GM12878 (cell line): Measurements from ENCODE around the gene METAP2. TPM values are rescaled to one million over a fixed set of nuclear protein-coding genes. Genes with fewer than 3 reads are reported as not detected.

Source experiments
- ATAC-seq: fragments of 200-7000 bp; cut with Tn5 transposase; 3 replicates; pipeline ENCODE4 v1.9.1; 2020; ENCODE audit warnings: mild to moderate bottlenecking, moderate library complexity
- BruUV-seq: library from RNA; stranded (reverse); fragments of 400-500 nt; replicated peaks from 2 replicates; lab custom pipeline; 2021; lab: Mats Ljungman, UMichigan
- CTCF ChIA-PET: fragments of 300-600 bp; sonication (Branson Sonifier 250); formaldehyde crosslinking; extraction: SDS; loops from one replicate; lab custom pipeline; 2021; ENCODE audit warnings: inconsistent platforms; lab: Yijun Ruan, JAX
- POLR2A ChIA-PET: fragments of 350-600 bp; formaldehyde crosslinking; extraction: SDS; loops from one replicate; lab custom pipeline; 2021; ENCODE audit warnings: inconsistent platforms; lab: Charles Lee
- RAD21 ChIA-PET: fragments of 300-600 bp; sonication (Branson Sonifier 250); formaldehyde crosslinking; loops from one replicate; lab custom pipeline; 2023; ENCODE audit warnings: antibody characterized with exemption; ENCODE audit not compliant: unreplicated experiment; lab: Charles Lee
- SMC1A ChIA-PET: fragments of 300-600 bp; sonication (Branson Sonifier 250); formaldehyde crosslinking; loops from one replicate; lab custom pipeline; 2023; ENCODE audit not compliant: unreplicated experiment, uncharacterized antibody; lab: Charles Lee
- DNase-seq: peaks from one replicate; pipeline ENCODE4 v3.0.0-alpha.2; 2011; ENCODE audit warnings: low read depth, low spot score
- FAIRE-seq: peaks from 3 replicates; lab custom pipeline; 2011; peaks lifted over from hg19 to GRCh38; lab: Jason Lieb, UNC
- H2AFZ ChIP-seq: 2 replicates; pipeline ENCODE4 v1.6.0; 2011; ENCODE audit warnings: low read depth, low read length, control low read depth; ENCODE audit not compliant: control insufficient read depth
- H3K27ac ChIP-seq: 2 replicates; pipeline ENCODE4 v1.5.1; 2011; ENCODE audit warnings: control low read depth; ENCODE audit not compliant: control insufficient read depth, insufficient read depth
- H3K27me3 ChIP-seq, 2 experiments: replicated peaks in 1 of 2; 2 replicates each; pipeline versions ENCODE4 v1.6.0 to v1.6.1; 2011; ENCODE audit warnings: low read length in 1 of 2; ENCODE audit not compliant: control insufficient read depth in 2 of 2, insufficient read depth in 2 of 2
- H3K36me3 ChIP-seq, 2 experiments: 2 replicates each; pipeline ENCODE4 v1.5.1; 2011; ENCODE audit warnings: low read length in 1 of 2; ENCODE audit not compliant: control insufficient read depth in 2 of 2, insufficient read depth in 2 of 2
- H3K4me1 ChIP-seq: 2 replicates; pipeline ENCODE4 v1.6.1; 2011; ENCODE audit warnings: mild to moderate bottlenecking, low read length, moderate library complexity, mixed read lengths; ENCODE audit not compliant: control insufficient read depth, insufficient read depth
- H3K4me2 ChIP-seq: 2 replicates; pipeline ENCODE4 v1.6.0; 2011; ENCODE audit warnings: control low read depth; ENCODE audit not compliant: control insufficient read depth, insufficient read depth
- H3K4me3 ChIP-seq: fragments of 200-600 bp; sonication (generic); 2 replicates; pipeline ENCODE4 v1.5.1; 2016
- H3K79me2 ChIP-seq: 2 replicates; pipeline ENCODE4 v1.6.0; 2011; ENCODE audit warnings: low read length; ENCODE audit not compliant: control insufficient read depth, insufficient read depth
- H3K9ac ChIP-seq: 2 replicates; pipeline ENCODE4 v1.8.0; 2011; ENCODE audit warnings: low read length, control low read depth, mixed read lengths; ENCODE audit not compliant: control insufficient read depth, insufficient read depth
- H3K9me3 ChIP-seq: replicated peaks from 3 replicates; pipeline ENCODE4 v1.5.1; 2011; ENCODE audit warnings: mild to moderate bottlenecking, low read length; ENCODE audit not compliant: control insufficient read depth, insufficient read depth
- H4K20me1 ChIP-seq: 2 replicates; pipeline ENCODE4 v1.6.0; 2011; ENCODE audit not compliant: control insufficient read depth, insufficient read depth
- ASH2L ChIP-seq: fragments of 300-600, 200-600 bp; sonication (generic); IDR thresholded peaks from 2 replicates; pipeline ENCODE4 v1.6.1; 2017; ENCODE audit warnings: low read depth, mild to moderate bottlenecking, borderline replicate concordance
- HDGF ChIP-seq: fragments of 450-650 bp; IDR thresholded peaks from 2 replicates; pipeline ENCODE4 v1.6.1; 2016; ENCODE audit warnings: antibody characterized with exemption
- MYB ChIP-seq: fragments of 150-350 bp; IDR thresholded peaks from 2 replicates; pipeline ENCODE4 v1.6.1; 2014; ENCODE audit warnings: mild to moderate bottlenecking, low read depth, low read length, borderline replicate concordance
- PAX5 ChIP-seq: IDR thresholded peaks from 2 replicates; pipeline ENCODE4 v1.6.1; 2011; ENCODE audit warnings: low read depth, low read length, borderline replicate concordance
- RUNX3 ChIP-seq: IDR thresholded peaks from 2 replicates; pipeline ENCODE4 v1.6.1; 2012; ENCODE audit warnings: low read length, inconsistent platforms
- SP1 ChIP-seq: IDR thresholded peaks from one replicate; pipeline ENCODE4 v1.6.1; 2011; ENCODE audit warnings: low read depth, low read length
- SUZ12 ChIP-seq: fragments of 200-600 bp; sonication (generic); IDR thresholded peaks from one replicate; pipeline ENCODE4 v1.6.1; 2018; ENCODE audit warnings: antibody characterized with exemption, mild to moderate bottlenecking; ENCODE audit not compliant: unreplicated experiment
- WGBS: methylation state at CpG from one replicate; pipeline ENCODE4 v1.1.6; 2016; ENCODE audit warnings: low lambda C conversion rate; ENCODE audit not compliant: insufficient replicate concordance, insufficient coverage; ENCODE audit errors: missing lambda C conversion rate; 5-methylcytosine and 5-hydroxymethylcytosine counted together
- in situ Hi-C: fragments of 300-500 bp; cut with MboI; formaldehyde crosslinking; loops from 9 replicates; pipeline ENCODE4 v1.14.3; 2018; ENCODE audit warnings: mixed read lengths
- intact Hi-C: fragments of 100-400 bp; cut with micrococcal nuclease; formaldehyde crosslinking; loops from one replicate; pipeline ENCODE4 v1.14.2; 2022; ENCODE audit not compliant: unreplicated experiment
- polyA plus RNA-seq, 11 experiments: library from polyadenylated mRNA; depleted of rRNA in 4 of 11; unstranded in 6 of 11; stranded (reverse) in 5 of 11; fragments of >200 nt; fragmentation: Nextera tagmentation in 4 of 11; fragmentation: Illumina TruSeq in 1 of 11; extraction: Ambion mirVana in 4 of 11; extraction: Trizol in 1 of 11; gene quantifications; 1 replicate in 1 of 11; 2 replicates in 10 of 11; pipeline versions ENCODE4 v1.2.1 to v1.2.3, GENCODE V29; 2011 to 2016; ENCODE audit warnings: inconsistent platforms in 2 of 11, missing spikeins in 2 of 11, low read depth in 1 of 11
- total RNA-seq, 4 experiments: library from RNA; depleted of rRNA in 3 of 4; stranded (reverse); fragments of >200 nt in 3 of 4; fragmentation: Illumina TruSeq in 1 of 4; extraction: Trizol in 1 of 4; gene quantifications; 2 replicates each; pipeline versions ENCODE4 v1.2.1 to v1.2.3, GENCODE V29; 2013 to 2021
- TF ChIP-seq, protein P1 (sequence below): fragments of 450-650 bp; IDR thresholded peaks from 2 replicates; pipeline ENCODE4 v1.6.1; 2016; ENCODE audit warnings: mild to moderate bottlenecking, moderate library complexity, borderline replicate concordance
- TF ChIP-seq, protein P2 (sequence below): fragments of 450-650 bp; IDR thresholded peaks from 2 replicates; pipeline ENCODE4 v1.6.1; 2017; ENCODE audit warnings: mild to moderate bottlenecking
- TF ChIP-seq, protein P3 (sequence below): fragments of 450-650 bp; IDR thresholded peaks from 2 replicates; pipeline ENCODE4 v1.6.1; 2018; ENCODE audit warnings: mild to moderate bottlenecking, low read depth, moderate library complexity; ENCODE audit not compliant: partially characterized antibody
- TF ChIP-seq, protein P4 (sequence below): fragments of 450-650 bp; IDR thresholded peaks from 2 replicates; pipeline ENCODE4 v1.6.1; 2017; ENCODE audit warnings: mild to moderate bottlenecking, low read depth, inconsistent platforms; ENCODE audit not compliant: poor library complexity, severe bottlenecking

Gene METAP2
- total and polyA plus RNA-seq, 10 of the 15 experiments (the other 5 are each of a cell fraction or from before 2014, with no cell fraction given): 50.7 to 132 (median 73.9) TPM

DNA sequence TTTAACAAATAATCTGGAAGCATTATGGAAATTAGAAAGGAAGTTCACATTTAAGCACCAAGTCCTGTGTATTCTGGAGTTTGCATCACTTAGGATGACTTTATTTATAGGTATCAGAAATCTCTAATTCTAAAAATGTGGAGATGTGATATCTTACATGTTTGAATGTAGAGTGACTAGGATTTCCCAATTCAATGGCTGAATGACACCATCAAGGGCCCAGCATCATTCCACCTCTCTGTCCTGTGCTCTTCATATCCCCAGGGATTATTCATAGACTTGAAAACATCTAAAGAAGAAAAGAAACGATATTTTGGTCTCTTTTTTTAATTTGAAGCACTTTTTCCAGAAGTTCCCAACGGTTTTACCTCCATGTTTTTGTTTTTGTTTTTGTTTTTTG is 15.2 kb upstream of the METAP2 start (continued):
- TF ChIP-seq, protein P1, sequence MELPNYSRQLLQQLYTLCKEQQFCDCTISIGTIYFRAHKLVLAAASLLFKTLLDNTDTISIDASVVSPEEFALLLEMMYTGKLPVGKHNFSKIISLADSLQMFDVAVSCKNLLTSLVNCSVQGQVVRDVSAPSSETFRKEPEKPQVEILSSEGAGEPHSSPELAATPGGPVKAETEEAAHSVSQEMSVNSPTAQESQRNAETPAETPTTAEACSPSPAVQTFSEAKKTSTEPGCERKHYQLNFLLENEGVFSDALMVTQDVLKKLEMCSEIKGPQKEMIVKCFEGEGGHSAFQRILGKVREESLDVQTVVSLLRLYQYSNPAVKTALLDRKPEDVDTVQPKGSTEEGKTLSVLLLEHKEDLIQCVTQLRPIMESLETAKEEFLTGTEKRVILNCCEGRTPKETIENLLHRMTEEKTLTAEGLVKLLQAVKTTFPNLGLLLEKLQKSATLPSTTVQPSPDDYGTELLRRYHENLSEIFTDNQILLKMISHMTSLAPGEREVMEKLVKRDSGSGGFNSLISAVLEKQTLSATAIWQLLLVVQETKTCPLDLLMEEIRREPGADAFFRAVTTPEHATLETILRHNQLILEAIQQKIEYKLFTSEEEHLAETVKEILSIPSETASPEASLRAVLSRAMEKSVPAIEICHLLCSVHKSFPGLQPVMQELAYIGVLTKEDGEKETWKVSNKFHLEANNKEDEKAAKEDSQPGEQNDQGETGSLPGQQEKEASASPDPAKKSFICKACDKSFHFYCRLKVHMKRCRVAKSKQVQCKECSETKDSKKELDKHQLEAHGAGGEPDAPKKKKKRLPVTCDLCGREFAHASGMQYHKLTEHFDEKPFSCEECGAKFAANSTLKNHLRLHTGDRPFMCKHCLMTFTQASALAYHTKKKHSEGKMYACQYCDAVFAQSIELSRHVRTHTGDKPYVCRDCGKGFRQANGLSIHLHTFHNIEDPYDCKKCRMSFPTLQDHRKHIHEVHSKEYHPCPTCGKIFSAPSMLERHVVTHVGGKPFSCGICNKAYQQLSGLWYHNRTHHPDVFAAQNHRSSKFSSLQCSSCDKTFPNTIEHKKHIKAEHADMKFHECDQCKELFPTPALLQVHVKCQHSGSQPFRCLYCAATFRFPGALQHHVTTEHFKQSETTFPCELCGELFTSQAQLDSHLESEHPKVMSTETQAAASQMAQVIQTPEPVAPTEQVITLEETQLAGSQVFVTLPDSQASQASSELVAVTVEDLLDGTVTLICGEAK: no peak
- TF ChIP-seq, all 136 proteins: peak for 0

DNA sequence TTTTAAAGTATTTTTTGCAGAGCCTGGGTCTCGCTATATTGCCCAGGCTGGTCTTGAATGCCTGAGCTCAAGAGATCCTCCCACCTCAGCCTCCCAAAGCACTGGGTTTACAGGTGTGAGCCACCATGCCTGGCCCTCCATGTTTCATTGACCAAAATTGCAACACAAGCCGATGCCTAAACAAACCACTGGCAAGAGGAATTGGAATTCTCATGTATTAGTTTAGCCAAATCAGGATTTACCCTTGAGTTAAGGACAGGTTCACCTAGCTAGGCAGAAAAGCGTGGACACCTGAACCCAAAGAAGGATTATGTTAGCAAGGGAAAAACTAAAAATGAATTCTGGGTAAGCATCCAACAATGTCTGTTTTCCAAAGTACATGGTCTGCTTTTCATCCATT is 14.6 kb upstream of the METAP2 start:
- ChIA-PET SMC1A (interaction anchor here (0.9 kb wide), 1 partner anchor 8 kb away, joined by 3 read pairs; no protein-coding TSS in a partner anchor), RAD21 (no interaction called here), POLR2A (no interaction called here), CTCF (no interaction called here)
- H4K20me1 ChIP-seq: no peaks in the 10 kb centered on the region
- FAIRE-seq (no peak), DNase-seq (no peak), ATAC-seq (no peak)
- H3K36me3 ChIP-seq: no peaks in the 10 kb centered on the region
- intact Hi-C loops (no loop called here), in situ Hi-C loops (no loop called here)
- no peak overlapping the region for H3K27ac ChIP-seq
- H3K4me2 ChIP-seq: no peak overlapping the region
- 54% methylated on average over 3 of the region's 3 CpGs for WGBS
- no TSS peak for BruUV-seq
- H3K4me3 ChIP-seq: no peak overlapping the region
- H3K4me1 ChIP-seq: no peaks in the 10 kb centered on the region
- H3K9ac ChIP-seq: no peak overlapping the region
- H2AFZ ChIP-seq: no peak overlapping the region
- no peaks in the 10 kb centered on the region for H3K27me3 ChIP-seq
- H3K79me2 ChIP-seq: no peaks in the 10 kb centered on the region
- H3K9me3 ChIP-seq: no peaks in the 10 kb centered on the region; the same call in 2 of the 3 replicates
- TF ChIP-seq ASH2L: no peak
- TF ChIP-seq, protein P2, sequence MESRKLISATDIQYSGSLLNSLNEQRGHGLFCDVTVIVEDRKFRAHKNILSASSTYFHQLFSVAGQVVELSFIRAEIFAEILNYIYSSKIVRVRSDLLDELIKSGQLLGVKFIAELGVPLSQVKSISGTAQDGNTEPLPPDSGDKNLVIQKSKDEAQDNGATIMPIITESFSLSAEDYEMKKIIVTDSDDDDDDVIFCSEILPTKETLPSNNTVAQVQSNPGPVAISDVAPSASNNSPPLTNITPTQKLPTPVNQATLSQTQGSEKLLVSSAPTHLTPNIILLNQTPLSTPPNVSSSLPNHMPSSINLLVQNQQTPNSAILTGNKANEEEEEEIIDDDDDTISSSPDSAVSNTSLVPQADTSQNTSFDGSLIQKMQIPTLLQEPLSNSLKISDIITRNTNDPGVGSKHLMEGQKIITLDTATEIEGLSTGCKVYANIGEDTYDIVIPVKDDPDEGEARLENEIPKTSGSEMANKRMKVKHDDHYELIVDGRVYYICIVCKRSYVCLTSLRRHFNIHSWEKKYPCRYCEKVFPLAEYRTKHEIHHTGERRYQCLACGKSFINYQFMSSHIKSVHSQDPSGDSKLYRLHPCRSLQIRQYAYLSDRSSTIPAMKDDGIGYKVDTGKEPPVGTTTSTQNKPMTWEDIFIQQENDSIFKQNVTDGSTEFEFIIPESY: no peak
- TF ChIP-seq MYB: no peak
- TF ChIP-seq, protein P3, sequence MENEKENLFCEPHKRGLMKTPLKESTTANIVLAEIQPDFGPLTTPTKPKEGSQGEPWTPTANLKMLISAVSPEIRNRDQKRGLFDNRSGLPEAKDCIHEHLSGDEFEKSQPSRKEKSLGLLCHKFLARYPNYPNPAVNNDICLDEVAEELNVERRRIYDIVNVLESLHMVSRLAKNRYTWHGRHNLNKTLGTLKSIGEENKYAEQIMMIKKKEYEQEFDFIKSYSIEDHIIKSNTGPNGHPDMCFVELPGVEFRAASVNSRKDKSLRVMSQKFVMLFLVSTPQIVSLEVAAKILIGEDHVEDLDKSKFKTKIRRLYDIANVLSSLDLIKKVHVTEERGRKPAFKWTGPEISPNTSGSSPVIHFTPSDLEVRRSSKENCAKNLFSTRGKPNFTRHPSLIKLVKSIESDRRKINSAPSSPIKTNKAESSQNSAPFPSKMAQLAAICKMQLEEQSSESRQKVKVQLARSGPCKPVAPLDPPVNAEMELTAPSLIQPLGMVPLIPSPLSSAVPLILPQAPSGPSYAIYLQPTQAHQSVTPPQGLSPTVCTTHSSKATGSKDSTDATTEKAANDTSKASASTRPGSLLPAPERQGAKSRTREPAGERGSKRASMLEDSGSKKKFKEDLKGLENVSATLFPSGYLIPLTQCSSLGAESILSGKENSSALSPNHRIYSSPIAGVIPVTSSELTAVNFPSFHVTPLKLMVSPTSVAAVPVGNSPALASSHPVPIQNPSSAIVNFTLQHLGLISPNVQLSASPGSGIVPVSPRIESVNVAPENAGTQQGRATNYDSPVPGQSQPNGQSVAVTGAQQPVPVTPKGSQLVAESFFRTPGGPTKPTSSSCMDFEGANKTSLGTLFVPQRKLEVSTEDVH: no peak
- TF ChIP-seq HDGF: no peak
- no peak for TF ChIP-seq RUNX3
- TF ChIP-seq, protein P4, sequence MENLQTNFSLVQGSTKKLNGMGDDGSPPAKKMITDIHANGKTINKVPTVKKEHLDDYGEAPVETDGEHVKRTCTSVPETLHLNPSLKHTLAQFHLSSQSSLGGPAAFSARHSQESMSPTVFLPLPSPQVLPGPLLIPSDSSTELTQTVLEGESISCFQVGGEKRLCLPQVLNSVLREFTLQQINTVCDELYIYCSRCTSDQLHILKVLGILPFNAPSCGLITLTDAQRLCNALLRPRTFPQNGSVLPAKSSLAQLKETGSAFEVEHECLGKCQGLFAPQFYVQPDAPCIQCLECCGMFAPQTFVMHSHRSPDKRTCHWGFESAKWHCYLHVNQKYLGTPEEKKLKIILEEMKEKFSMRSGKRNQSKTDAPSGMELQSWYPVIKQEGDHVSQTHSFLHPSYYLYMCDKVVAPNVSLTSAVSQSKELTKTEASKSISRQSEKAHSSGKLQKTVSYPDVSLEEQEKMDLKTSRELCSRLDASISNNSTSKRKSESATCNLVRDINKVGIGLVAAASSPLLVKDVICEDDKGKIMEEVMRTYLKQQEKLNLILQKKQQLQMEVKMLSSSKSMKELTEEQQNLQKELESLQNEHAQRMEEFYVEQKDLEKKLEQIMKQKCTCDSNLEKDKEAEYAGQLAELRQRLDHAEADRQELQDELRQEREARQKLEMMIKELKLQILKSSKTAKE: no peak
- no peak for TF ChIP-seq PAX5
- TF ChIP-seq SUZ12: no peak
- TF ChIP-seq SP1: no peak
